Fibroblast of lung (primary cell): Measurements from ENCODE around the gene PLOD2. TPM values are rescaled to one million over a fixed set of nuclear protein-coding genes. Genes with fewer than 3 reads are reported as not detected.

Experiments
- DNase-seq, 2 donors: peaks; one replicate each; pipeline versions ENCODE4 v3.0.0 to v3.0.0-alpha.2; 2010; ENCODE audit warnings: low read depth in 2 of 2
- H2AFZ ChIP-seq: 2 replicates; pipeline ENCODE4 v1.5.1; 2012; ENCODE audit warnings: low read length, control low read depth, inconsistent platforms
- H3K27ac ChIP-seq: 2 replicates; pipeline ENCODE4 v1.5.1; 2011; ENCODE audit warnings: low read length, control low read depth; ENCODE audit not compliant: insufficient read depth
- H3K27me3 ChIP-seq: 2 replicates; pipeline ENCODE4 v1.5.1; 2011; ENCODE audit warnings: mild to moderate bottlenecking, low read length; ENCODE audit not compliant: control insufficient read depth, insufficient read depth
- H3K36me3 ChIP-seq: 2 replicates; pipeline ENCODE4 v1.5.1; 2011; ENCODE audit warnings: low read length; ENCODE audit not compliant: control insufficient read depth, insufficient read depth
- H3K4me1 ChIP-seq: 2 replicates; pipeline ENCODE4 v1.5.1; 2011; ENCODE audit warnings: low read length; ENCODE audit not compliant: control insufficient read depth, insufficient read depth; ENCODE audit errors: extremely low read depth
- H3K4me2 ChIP-seq: 2 replicates; pipeline ENCODE4 v1.5.1; 2011; ENCODE audit warnings: low read length, control low read depth; ENCODE audit not compliant: insufficient read depth; ENCODE audit errors: extremely low read depth
- H3K4me3 ChIP-seq, 4 experiments: fragments of 200-600 bp in 1 of 4; sonication (generic) in 1 of 4; replicated peaks in 1 of 4; 2 replicates each; pipeline ENCODE4 v1.5.1; 2011 to 2016; ENCODE audit warnings: low read length in 4 of 4, low read depth in 3 of 4, mild to moderate bottlenecking in 3 of 4, control low read depth in 2 of 4, inconsistent platforms in 1 of 4, mixed read lengths in 1 of 4; ENCODE audit not compliant: insufficient read depth in 1 of 4; ENCODE audit errors: control extremely low read depth in 1 of 4
- H3K79me2 ChIP-seq: 2 replicates; pipeline ENCODE4 v1.5.1; 2012; ENCODE audit warnings: mild to moderate bottlenecking, low read length, inconsistent platforms; ENCODE audit not compliant: control insufficient read depth, insufficient read depth
- H3K9ac ChIP-seq: 2 replicates; pipeline ENCODE4 v1.5.1; 2011; ENCODE audit warnings: mild to moderate bottlenecking, low read length, control low read depth; ENCODE audit not compliant: insufficient read depth
- H3K9me3 ChIP-seq: 2 replicates; pipeline ENCODE4 v1.5.1; 2012; ENCODE audit warnings: low read depth, low read length; ENCODE audit not compliant: control insufficient read depth, insufficient read depth
- H4K20me1 ChIP-seq: 2 replicates; pipeline ENCODE4 v1.5.1; 2011; ENCODE audit warnings: low read length; ENCODE audit not compliant: control insufficient read depth, insufficient read depth; ENCODE audit errors: extremely low read depth
- CTCF ChIP-seq, 2 donors: IDR thresholded peaks in 1 of 2; conservative IDR thresholded peaks in 1 of 2; 1 replicate in 1 of 2; 2 replicates in 1 of 2; pipeline ENCODE4 v1.5.1; 2011 to 2012; ENCODE audit warnings: low read length in 2 of 2, control low read depth in 1 of 2, inconsistent platforms in 1 of 2, low read depth in 1 of 2, mild to moderate bottlenecking in 1 of 2
- EZH2 ChIP-seq: IDR thresholded peaks from 2 replicates; pipeline ENCODE4 v1.5.1; 2012; ENCODE audit warnings: low read length, control low read depth, mild to moderate bottlenecking; ENCODE audit errors: missing control alignments
- polyA plus RNA-seq, 2 donors: library from polyadenylated mRNA; depleted of rRNA in 1 of 2; stranded (reverse) in 1 of 2; unstranded in 1 of 2; fragments of >200 nt; gene quantifications; 2 replicates each; pipeline ENCODE4 v1.2.1, GENCODE V29; 2011 to 2012; ENCODE audit warnings: missing spikeins in 1 of 2
- total RNA-seq: library from RNA; depleted of rRNA; stranded (reverse); fragments of >200 nt; gene quantifications from 2 replicates; pipeline ENCODE4 v1.2.1, GENCODE V29; 2014

PLOD2 gene
- total and polyA plus RNA-seq, 2 donors (not counting 1 experiment from before 2014, with no cell fraction given) = 91.8 to 114 TPM

- no peak for DNase-seq
- Histone ChIP-seq H3K27me3 (no peaks in the 10 kb centered on the region), H3K9me3 (no peaks in the 10 kb centered on the region), H4K20me1 (no peaks in the 10 kb centered on the region), H3K36me3 (no peaks in the 10 kb centered on the region), H3K4me3 (no peak overlapping the region), H3K9ac (no peak overlapping the region), H3K4me2 (no peak overlapping the region), H3K4me1 (no peaks in the 10 kb centered on the region), H2AFZ (no peak overlapping the region), H3K79me2 (no peaks in the 10 kb centered on the region), H3K27ac (no peak overlapping the region)
- TF ChIP-seq EZH2 (no peak), CTCF (conservative IDR thresholded peaks at IDR 0.05 in 1 of 2, IDR thresholded peaks at IDR 0.05 in 1 of 2; ENCODE audit: low read depth in 1 of 2, low read length in 2 of 2) (no peak)
Measured at GRCh38 chr3:146177519-146177918, 16.5 kb upstream of the PLOD2 start.

- no peaks in the 10 kb centered on the region for H3K79me2 ChIP-seq
- H3K4me1 ChIP-seq = no peaks in the 10 kb centered on the region
- H3K36me3 ChIP-seq = no peaks in the 10 kb centered on the region
- no peak overlapping the region for H3K4me2 ChIP-seq
- H2AFZ ChIP-seq = no peak overlapping the region
- no peaks in the 10 kb centered on the region for H3K27me3 ChIP-seq
- TF ChIP-seq CTCF (conservative IDR thresholded peaks at IDR 0.05 in 1 of 2, IDR thresholded peaks at IDR 0.05 in 1 of 2; ENCODE audit: low read depth in 1 of 2, low read length in 2 of 2) = no peak
- TF ChIP-seq EZH2 = no peak
- H3K9ac ChIP-seq = no peak overlapping the region
- no peak overlapping the region for H3K27ac ChIP-seq
- DNase-seq = no peak
- H3K4me3 ChIP-seq = no peak overlapping the region
- H3K9me3 ChIP-seq = no peaks in the 10 kb centered on the region
- H4K20me1 ChIP-seq = no peaks in the 10 kb centered on the region
Measured at GRCh38 chr3:146177072-146177471, 16.1 kb upstream of the PLOD2 start.

GRCh38 chr3:146172586-146172985, 11.6 kb upstream of the PLOD2 start:
- Histone ChIP-seq H3K9me3 (no peaks in the 10 kb centered on the region), H3K79me2 (no peaks in the 10 kb centered on the region), H3K4me3 (no peak overlapping the region), H3K4me2 (no peak overlapping the region), H3K27ac (no peak overlapping the region), H3K27me3 (no peaks in the 10 kb centered on the region), H4K20me1 (no peaks in the 10 kb centered on the region), H3K36me3 (no peaks in the 10 kb centered on the region), H3K4me1 (no peaks in the 10 kb centered on the region), H2AFZ (no peak overlapping the region), H3K9ac (no peak overlapping the region)
- peak in 1 of 2 donors; percentile 66 for DNase-seq
- TF ChIP-seq EZH2 (no peak), CTCF (conservative IDR thresholded peaks at IDR 0.05 in 1 of 2, IDR thresholded peaks at IDR 0.05 in 1 of 2; ENCODE audit: low read depth in 1 of 2, low read length in 2 of 2) (no peak)
